HG03520 (cell line): Measurements from ENCODE around the gene SEMA5A.

Experiments
- ATAC-seq: cut with Tn5 transposase; IDR thresholded peaks from one replicate; pipeline ENCODE4 v1.9.1; 2021; ENCODE audit warnings: mild to moderate bottlenecking, moderate library complexity; ENCODE audit not compliant: unreplicated experiment

SEMA5A gene

DNA sequence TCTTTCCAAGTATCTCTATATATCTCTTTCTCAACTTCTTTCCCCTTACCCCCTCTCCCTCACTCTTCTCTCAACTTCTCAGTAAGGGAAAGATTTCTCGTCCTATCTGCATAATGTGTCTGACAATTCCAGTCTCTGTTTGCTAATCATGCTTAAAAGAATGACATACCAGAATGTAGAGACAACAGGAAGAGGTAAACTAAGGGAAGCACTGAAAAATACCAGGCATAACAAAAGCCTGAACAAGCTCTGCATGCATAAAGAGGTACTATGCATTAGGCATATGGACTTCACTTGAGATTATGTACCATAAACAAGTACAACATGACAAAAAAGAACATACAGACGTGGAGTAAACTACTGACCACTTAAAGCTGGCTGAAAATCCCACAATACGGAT is 62.6 kb downstream of the SEMA5A start:
- no peak for ATAC-seq

DNA sequence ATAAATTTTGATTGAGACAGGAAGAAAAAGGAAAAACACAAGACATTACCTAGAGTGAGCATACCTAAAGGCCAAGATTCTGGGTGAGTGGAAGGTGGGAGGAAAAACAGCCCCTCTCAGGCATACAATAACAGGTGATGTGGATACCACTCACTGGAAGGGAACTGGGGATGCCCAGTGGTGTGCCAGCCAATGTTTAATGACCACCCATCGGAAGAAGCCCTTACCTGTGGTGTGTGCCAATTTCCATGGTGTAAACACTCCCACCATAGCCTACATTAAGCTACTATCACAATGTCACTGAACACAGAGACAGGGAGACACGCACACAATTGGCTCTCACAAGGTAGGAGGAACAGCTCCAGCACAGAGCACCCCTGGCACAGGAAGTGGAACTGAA is 63.5 kb downstream of the SEMA5A start:
- ATAC-seq = no peak

DNA sequence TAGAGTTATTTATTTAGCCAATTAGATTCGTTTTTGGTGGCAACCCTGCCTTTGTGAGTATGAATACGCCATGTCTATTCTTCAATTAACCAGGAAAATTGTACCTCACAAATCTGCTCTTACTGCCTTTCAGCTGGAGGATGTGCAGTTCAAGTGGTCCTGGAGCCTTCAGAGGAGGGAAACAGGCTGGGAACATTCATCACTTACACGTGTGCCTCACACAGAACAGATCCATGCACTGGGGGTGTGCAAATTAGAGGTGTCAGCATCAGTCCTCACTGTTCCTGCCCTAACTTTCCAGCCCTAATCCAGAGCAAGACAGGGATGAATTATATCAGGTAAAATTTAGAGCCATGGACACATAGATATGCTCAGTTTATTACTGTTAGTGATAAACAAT is 65.4 kb downstream of the SEMA5A start:
- ATAC-seq = no peak

DNA sequence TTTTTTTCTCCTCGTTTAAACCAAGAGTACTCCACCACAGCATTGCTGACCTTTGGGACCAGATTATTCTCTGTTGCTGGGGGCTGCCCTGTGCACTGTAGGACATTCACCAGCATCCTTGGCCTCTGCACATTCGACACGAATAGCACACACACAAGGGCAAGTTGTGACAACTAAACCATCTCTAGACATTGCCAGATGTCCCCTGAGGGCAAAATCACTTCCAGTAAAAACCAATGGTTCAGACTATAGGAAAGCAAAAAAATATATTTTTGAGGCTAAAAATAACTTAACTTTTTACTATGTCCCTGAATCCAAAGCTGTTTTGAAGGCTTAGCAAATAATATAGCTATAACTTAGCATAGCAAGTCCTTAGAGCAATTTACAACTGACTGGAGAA is 65.9 kb downstream of the SEMA5A start:
- ATAC-seq = no peak

DNA sequence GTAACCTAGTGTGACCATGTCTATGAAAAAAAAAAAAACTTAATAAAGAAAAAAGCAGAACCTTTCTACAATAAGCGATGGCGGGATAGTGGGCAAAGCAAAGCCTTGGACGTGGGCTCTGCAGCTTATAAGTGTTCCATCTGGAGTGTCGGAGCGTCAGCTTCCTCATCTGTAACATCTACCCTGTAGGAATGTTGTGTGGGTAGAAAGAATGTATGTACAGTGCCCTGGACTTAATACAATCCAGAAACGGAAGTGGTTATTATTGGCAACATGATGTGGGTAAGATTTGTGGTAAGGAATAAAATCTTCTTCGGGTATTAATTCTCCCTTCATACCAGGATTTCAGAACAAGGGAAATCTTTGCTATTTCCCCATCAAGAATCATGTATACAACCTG is 66.5 kb downstream of the SEMA5A start:
- no peak for ATAC-seq

DNA sequence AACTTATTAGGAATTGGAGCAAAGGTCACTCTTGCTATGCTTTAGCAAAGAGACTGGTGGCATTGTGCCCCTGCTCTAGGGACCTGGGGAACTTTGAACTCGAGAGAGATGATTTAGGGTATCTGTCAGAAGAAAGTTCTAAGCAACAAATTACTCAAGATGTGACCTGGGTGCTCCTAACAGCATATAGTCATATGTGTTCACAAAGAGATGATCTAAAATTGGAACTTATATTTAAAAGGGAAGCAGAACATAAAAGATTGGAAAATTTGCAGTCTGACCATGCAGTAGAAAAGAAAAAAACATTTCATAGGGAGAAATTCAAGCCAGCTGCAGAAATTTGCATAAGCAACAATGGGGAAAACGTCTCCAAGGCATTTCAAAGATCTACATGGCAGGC is 68.3 kb downstream of the SEMA5A start:
- ATAC-seq = no peak

DNA sequence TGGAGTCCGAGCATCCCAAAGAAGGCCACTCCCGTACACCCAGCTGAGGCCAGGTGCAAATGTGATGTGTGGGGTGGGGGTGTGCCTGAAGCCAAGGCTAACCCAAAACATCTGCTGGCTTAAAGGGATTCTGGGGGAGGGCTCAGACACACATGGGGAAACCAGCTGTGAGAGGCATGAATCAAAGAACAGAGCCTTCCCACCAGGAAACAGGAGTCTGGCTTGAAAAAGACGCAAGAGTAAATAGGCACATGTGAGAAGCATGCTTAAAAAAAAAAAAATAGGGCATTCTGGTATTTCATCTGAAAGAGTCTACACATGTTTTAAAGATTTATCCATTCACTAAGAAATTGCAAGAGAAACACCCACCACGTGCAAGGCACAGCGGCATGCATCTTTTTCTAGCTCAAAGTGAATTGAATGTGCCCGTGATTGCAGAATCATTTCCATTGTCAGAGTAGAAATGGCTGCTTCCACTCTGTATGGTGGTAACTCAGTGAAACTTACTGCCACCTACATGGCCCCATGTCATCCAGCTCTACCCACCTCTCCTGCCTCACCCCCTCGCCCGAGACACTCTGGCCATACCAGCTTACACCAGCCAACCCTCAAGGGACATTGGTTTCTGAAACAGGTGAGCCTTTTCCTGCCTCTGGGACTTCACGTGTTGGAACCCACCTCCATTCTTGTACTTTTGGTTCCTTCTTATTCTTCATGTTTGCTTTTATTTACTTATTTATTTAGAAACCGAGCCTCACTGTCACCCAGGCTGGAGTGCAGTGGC is 71.5 kb downstream of the SEMA5A start:
- no peak for ATAC-seq

DNA sequence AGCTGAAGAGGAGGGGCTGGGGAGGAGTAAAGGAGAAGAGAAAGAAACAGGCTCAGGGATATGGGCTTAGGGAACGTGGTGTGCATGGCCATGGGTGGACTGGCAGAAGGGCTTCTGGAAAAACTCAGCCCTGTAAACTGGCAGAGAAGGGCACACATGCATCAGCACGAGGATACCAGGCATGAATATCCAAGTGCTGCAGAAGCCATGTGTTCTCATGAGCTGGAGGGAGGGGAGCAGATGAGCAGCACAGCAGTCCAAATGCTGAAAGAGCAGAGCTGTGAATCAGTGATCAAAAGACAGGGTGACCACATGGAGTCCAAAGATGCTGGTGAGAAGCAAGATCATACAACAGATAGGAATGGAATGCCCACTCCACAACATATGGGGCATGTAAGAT is 72.3 kb downstream of the SEMA5A start:
- ATAC-seq = no peak

DNA sequence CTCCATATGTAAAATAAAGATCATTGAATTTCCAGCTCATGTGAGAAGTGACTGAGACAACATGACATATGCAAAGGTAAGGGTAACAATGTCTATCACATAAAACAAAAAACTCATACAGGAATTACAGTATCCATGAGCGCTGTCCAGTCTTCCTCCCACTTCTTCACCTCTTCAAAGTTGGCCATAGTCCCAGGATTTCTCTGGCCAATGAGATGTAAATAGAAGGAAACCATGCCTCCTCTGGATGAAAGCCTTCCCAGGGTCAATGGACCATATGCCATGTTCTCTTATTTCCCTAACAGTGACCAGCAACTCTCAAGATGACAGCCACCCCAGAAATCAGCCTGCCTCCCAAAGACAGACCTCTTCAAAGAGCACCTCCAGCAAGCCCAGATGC is 75.5 kb downstream of the SEMA5A start:
- ATAC-seq = no peak

DNA sequence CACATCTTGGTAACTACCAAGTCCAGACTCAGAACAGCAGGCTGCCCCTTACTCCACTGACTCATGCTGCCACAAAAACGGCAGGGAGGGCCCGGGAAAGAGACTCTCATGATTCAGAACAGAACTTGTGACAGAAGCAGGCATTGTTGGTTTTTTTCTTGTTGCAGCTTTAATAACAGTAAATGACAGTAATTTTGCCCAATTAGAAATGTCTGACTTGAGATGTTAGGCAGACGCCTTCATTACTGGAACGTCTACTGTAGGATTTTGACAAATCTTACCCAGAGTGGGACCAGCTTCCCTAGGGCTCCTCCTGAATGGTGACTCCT is 77.9 kb downstream of the SEMA5A start:
- no peak for ATAC-seq

DNA sequence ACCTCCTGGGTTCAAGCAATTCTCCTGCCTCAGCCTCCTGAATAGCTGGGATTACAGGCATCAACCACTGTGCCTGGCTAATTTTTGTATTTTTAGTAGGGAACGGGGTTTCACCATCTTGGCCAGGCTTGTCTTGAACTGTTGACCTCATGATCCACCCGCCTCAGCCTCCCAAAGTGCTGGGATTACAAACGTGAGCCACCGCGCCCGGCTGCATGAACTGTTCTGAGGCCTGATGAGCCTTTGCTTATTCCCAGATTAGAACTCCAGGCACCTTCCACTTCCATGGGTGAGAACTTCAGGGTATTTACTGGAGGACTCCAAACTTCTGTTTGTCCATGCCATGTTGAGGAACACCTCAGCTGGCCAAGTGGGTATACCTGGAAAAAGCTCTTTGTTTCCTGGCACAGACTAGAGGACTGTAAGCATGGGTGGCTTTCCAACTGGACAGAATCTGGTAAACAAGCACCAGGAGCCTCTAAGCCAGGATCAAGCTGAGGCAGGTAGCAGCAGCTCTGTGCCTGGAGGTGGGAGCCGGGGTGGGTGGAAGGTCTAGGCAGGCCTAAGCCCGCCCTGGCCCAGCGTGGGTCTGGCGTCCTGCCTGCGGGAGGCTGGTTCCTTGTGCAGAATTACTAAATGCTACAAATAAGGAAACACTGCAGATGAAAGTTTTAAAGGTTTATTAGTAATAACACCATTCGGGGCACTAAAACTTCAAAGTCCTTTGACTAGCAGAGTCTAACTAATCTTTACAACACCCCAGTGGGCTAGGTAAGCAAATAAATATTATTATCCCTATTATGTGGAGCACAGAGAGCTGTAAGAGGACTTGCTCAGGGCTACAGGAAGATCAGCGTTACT is 78.4 kb downstream of the SEMA5A start:
- ATAC-seq = no peak

DNA sequence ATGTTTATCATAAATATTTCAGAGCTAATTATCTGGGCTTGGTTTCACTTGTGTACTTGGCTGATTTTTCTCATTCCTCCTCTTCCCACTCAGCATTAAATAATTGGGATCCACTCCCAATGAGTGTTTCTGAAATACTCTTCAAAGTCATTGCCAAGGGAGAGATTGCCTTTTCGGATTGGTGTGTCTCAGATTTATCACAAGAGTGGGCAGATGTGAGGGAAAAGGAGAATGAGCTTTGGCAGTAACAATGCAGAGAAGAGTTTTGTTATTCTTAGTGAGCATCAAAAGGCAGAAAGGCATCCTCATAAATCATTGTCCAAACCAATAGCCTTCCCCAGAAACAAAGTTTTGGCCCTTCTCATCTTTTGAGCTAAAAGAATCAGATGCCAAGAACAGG is 79.2 kb downstream of the SEMA5A start:
- no peak for ATAC-seq

DNA sequence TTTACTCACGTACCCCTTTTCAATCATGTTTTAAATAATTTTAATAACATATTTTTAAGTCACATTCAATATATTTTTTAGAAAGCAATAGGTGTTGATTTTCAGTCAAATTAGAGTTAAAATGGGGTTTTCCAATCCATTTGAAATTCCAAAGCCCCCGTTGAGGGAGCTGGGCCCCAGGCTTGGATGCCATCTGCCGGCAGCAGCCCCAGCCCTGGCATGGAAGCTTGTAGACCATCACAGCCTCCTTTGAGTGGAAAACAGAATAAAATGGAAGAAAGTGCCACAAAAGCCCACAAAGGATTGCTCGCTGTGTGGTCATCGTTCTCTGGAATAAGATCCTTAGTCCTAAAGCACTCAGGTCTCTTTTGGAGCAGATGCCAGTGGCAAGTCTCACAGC is 81.4 kb downstream of the SEMA5A start:
- ATAC-seq = no peak

DNA sequence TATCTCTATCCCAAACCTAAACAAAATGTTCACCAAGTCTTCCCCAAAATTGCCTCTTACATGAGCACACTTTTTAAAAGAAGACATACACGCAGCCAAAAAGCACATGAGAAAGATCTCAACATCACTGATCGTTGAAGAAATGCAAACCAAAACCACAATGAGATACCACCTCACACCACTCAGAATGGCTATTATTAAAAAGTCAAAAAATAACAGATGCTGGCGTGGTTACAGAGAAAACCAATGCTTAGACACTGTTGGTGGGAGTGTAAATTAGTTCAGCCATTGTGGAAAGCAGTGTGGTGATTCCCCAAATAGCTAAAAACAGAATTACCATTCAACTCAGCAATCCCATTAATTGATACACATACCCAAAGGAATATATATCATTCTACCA is 83.8 kb downstream of the SEMA5A start:
- no peak for ATAC-seq

DNA sequence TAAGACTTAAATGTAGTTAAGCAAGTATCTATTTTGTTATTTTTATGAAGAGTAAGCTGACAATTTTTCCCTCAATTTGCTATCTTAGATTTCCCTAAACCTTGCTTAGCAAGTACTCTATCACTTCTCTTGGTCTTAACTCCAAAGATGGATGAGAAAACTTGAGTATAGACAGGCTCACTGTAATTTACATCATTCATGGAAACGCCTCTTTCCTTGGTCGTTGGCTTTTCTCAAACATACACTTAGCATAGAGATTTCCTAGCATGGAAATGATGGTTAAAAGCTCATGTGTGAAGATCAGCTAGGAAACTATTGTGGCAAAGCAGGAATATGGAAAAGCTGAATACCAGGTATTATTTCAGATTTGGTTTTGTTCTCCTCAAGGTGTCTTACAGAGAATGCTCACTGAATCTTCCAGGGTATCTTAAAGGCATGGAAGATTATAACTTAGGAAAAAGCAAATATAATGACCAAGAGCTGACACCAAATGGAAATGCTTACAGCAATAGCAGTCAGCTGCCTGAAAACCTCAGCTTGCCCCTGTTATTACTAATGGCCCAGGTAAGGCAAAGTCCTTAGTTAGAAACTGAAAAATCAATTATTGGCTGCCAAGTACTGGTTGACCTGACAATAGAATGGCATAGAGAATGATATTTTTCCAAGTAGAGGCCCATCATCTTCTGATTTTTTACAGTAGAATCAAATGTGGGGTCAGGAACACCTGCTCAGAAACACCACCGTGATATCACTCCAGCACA is 84.8 kb downstream of the SEMA5A start:
- ATAC-seq = no peak

DNA sequence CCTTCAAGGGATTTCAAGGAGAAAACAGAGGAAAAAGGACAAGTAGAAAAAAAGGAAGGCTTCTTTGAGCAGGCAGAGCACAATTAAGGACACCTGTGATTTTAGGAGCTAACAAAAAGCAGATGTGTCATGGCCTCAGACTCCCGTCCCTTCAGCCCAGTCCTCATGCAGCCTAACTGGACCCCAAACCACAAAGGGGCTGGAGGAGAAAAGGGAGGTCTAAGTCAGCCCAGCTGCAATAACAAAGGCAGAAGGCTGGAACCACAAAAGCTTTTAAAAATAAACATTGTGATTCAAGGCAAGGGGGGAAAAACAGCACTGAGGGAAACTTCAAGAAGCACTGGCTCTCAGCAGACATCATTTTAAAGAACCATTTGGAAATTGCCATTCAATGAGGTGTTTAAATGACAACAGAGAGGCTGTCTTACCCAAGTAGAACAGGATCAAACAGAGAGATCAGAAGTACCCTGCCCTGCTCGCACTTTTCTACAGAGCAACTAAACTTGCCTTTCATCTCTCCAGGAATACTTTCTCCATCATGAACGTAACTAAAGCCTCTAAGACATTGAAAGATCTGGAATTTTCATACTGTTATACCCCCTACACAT is 89.3 kb downstream of the SEMA5A start:
- ATAC-seq = no peak

DNA sequence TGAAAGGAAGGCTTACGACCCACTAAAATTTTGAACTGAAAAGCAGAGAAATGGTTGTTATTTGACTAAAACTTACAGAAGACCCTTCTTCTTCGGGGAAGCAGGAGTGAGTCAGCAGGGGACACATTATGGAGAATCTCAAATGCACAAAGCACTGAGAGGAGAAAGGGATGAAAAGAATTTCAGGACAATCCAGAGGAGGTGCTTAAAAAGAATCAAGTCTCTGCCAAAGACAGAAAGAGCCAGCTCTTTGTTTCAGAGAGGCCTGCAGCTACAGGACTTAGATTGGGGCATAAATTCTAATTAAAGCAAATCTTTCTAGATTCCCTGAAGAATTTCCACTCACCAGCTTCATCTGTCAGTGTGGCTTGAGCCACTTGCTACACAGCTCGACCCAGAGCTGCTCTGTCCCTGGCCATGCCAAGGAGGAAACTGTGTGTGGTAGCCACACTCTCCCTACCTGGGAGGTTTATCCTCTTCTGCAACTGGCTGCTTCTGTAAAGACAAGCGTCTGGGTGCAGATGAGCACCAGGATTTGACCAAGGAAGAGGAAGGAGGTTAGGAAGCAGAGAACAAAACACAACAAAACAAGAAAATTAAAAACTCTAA is 89.9 kb downstream of the SEMA5A start:
- ATAC-seq = no peak

DNA sequence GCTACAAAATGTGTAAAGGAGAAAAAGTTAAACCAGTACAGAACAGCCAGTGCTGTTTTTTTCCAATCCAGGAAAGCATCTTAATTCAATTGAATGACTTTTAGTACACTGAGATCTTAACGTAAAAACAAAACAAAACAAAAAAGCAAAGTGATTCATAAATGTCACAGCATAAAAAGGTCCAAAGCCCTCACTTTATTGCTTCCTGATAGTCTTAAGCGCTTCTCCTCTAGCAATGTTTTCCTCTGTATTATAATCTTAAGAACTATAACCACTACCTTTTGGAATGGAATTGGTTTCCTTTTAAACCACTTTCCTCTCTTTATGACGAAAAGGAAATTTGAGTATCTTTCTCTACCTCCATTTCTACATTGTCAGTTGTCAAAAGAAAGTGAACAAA is 91.4 kb downstream of the SEMA5A start:
- no peak for ATAC-seq

DNA sequence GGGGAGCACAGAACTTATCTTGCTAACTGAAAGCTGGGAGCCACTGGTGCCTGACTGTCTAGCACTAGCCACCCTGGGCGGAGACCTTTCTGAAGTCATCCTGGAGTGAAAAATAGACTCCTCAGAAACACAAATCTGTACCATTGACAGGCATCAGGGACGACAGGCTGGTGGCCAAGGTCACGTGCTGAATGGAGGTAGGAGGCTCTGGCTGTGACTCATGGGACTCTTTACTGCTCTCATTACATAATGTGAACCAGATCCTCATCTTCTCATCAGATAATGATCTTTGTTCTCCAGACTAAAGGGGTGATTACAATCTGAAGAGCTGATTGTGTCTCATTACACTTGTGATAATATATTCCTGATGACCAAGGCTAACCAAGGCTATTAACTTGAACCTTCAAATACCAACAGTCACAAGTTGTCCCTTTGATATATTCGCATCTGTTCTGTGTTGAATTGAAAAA is 91.8 kb downstream of the SEMA5A start:
- ATAC-seq = no peak

DNA sequence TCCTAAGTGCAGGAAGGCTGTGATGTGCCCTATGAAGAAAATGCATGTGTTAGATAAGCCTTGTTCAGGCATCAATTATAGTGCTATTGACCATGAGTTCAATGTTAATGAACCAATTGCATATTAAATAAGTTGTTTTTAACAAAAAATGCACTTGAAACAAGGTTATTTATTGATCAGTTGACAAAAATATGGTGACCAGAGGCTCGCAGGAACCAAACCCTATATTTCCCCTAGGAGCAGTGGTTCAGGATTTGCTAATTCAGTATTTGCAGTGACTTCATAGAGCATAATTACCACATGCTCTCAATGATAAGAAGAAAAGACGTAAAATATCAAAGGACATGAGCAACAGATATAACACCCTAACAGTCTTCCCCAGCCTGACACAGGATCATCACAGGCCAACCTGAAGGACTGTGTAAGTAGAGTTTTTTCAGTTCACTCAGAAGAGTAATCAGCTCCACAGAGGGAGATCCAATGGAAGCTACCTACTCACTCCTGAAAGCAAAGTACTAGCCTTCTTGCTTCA is 92.3 kb downstream of the SEMA5A start:
- no peak for ATAC-seq

DNA sequence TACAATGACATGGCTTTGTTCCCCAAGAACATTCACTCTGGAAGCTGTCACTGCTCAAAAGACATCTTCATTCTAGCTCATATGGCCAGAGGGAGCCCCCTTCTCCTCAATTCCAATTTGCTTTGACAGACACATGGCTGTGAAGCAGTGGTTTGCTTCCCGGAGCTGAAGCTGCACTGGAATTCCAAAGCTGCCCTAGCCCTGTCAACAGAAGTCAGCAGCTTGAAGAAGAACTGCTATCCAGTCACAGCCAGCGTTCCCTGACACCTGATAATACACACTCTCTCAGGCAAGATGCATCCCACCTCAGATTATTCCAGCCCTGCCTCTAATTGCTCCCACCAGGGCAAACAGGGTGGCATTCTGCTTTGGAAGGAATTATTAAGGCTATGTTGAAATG is 93.7 kb downstream of the SEMA5A start:
- ATAC-seq = no peak
